HepG2 (cell line): Measurements from ENCODE around the gene BEX2. TPM values are rescaled to one million over a fixed set of nuclear protein-coding genes. Genes with fewer than 3 reads are reported as not detected.

Experiments used
- ATAC-seq: fragments of 200-7000 bp; cut with Tn5 transposase; 3 replicates; pipeline ENCODE4 v1.9.1; 2020; ENCODE audit warnings: mild to moderate bottlenecking, moderate library complexity
- BruUV-seq: library from RNA; stranded (reverse); fragments of 400-500 nt; replicated peaks from 2 replicates; lab custom pipeline; 2021; lab: Mats Ljungman, UMichigan
- CTCF ChIA-PET: fragments of 300-600 bp; formaldehyde crosslinking; extraction: SDS; loops from one replicate; lab custom pipeline; 2021; ENCODE audit warnings: low total read pairs, inconsistent platforms, low intra/inter-chr PET ratio; lab: Yijun Ruan, JAX
- POLR2A ChIA-PET: fragments of 350-600 bp; sonication (Branson Sonifier 250); formaldehyde crosslinking; loops from one replicate; lab custom pipeline; 2020; ENCODE audit warnings: antibody characterized with exemption, inconsistent platforms; lab: Yijun Ruan, JAX
- DNase-seq: peaks from one replicate; pipeline ENCODE4 v3.0.0-alpha.2; 2015; ENCODE audit warnings: low spot score
- FAIRE-seq: peaks from 3 replicates; lab custom pipeline; 2011; peaks lifted over from hg19 to GRCh38; lab: Jason Lieb, UNC
- H2AFZ ChIP-seq: one replicate; pipeline ENCODE4 v1.6.1; 2011; ENCODE audit warnings: low read length, inconsistent platforms
- H3K27ac ChIP-seq: fragments of 300-600 bp; 3 replicates; pipeline ENCODE4 v1.8.0; 2011; ENCODE audit warnings: mixed run types, mild to moderate bottlenecking, mixed read lengths, low read length, inconsistent platforms; ENCODE audit not compliant: insufficient read depth; ENCODE audit errors: extremely low read length
- H3K27me3 ChIP-seq, 2 experiments: fragments of 200-600 bp in 1 of 2; 2 replicates in 1 of 2; 3 replicates in 1 of 2; pipeline versions ENCODE4 v1.6.0 to v1.8.0; 2011; ENCODE audit warnings: low read length in 2 of 2, mild to moderate bottlenecking in 2 of 2, moderate library complexity in 2 of 2, inconsistent platforms in 1 of 2; ENCODE audit not compliant: insufficient read depth in 2 of 2, control insufficient read depth in 1 of 2
- H3K36me3 ChIP-seq, 2 experiments: fragments of 200-600 bp in 1 of 2; replicated peaks in 1 of 2; 2 replicates in 1 of 2; 3 replicates in 1 of 2; pipeline versions ENCODE4 v1.5.1 to v1.8.0; 2011; ENCODE audit warnings: low read length in 2 of 2, inconsistent platforms in 1 of 2; ENCODE audit not compliant: insufficient read depth in 2 of 2, control insufficient read depth in 1 of 2
- H3K4me1 ChIP-seq: 2 replicates; pipeline ENCODE4 v1.5.1; 2012; ENCODE audit warnings: low read length, inconsistent platforms; ENCODE audit not compliant: insufficient read depth
- H3K4me2 ChIP-seq: 2 replicates; pipeline ENCODE4 v1.6.0; 2011; ENCODE audit warnings: low read depth, low read length, inconsistent platforms
- H3K4me3 ChIP-seq, 3 experiments: fragments of 200-600 bp in 1 of 3; sonication (generic), shearing (Covaris generic) in 1 of 3; replicated peaks in 1 of 3; 2 replicates each; pipeline ENCODE4 v1.5.1; 2011 to 2016; ENCODE audit warnings: low read length in 3 of 3, inconsistent platforms in 2 of 3, low read depth in 2 of 3, mild to moderate bottlenecking in 2 of 3, control low read depth in 1 of 3, mixed read lengths in 1 of 3; ENCODE audit not compliant: insufficient read depth in 1 of 3
- H3K79me2 ChIP-seq: one replicate; pipeline ENCODE4 v1.6.1; 2011; ENCODE audit warnings: low read length, inconsistent platforms; ENCODE audit not compliant: insufficient read depth
- H3K9ac ChIP-seq: 2 replicates; pipeline ENCODE4 v1.6.0; 2011; ENCODE audit warnings: mild to moderate bottlenecking, low read depth, low read length, inconsistent platforms; ENCODE audit not compliant: insufficient read depth
- H3K9me3 ChIP-seq: 2 replicates; pipeline ENCODE4 v1.5.1; 2012; ENCODE audit warnings: mild to moderate bottlenecking, low read length
- H4K20me1 ChIP-seq: 2 replicates; pipeline ENCODE4 v1.6.0; 2011; ENCODE audit warnings: inconsistent platforms, mild to moderate bottlenecking, low read length, moderate library complexity; ENCODE audit not compliant: insufficient read depth
- ATF2 ChIP-seq: sonication (generic); formaldehyde crosslinking; IDR thresholded peaks from 2 replicates; pipeline ENCODE4 v1.4.0; 2020; ENCODE audit warnings: missing genetic modification reagents
- CREM ChIP-seq, 2 experiments: sonication (generic) in 1 of 2; formaldehyde crosslinking in 1 of 2; IDR thresholded peaks; 2 replicates each; pipeline versions ENCODE4 v1.4.0 to v1.6.1; 2016 to 2020; ENCODE audit warnings: antibody characterized with exemption in 1 of 2, mild to moderate bottlenecking in 1 of 2, missing genetic modification reagents in 1 of 2
- HNF4G ChIP-seq, 2 experiments: sonication (generic) in 1 of 2; formaldehyde crosslinking in 1 of 2; IDR thresholded peaks; 2 replicates each; pipeline versions ENCODE4 v1.4.0 to v1.6.1; 2011 to 2020; ENCODE audit warnings: borderline replicate concordance in 2 of 2, low read depth in 2 of 2, mild to moderate bottlenecking in 2 of 2, low read length in 1 of 2, missing genetic modification reagents in 1 of 2, moderate library complexity in 1 of 2
- MTF1 ChIP-seq: sonication (generic); formaldehyde crosslinking; IDR thresholded peaks from 2 replicates; pipeline ENCODE4 v1.5.0; 2020; ENCODE audit warnings: missing genetic modification reagents
- MYNN ChIP-seq: sonication (generic); formaldehyde crosslinking; IDR thresholded peaks from 2 replicates; pipeline ENCODE4 v1.4.0; 2020; ENCODE audit warnings: mild to moderate bottlenecking, low read depth, missing genetic modification reagents
- NCOA1 ChIP-seq: sonication (generic); formaldehyde crosslinking; IDR thresholded peaks from 2 replicates; pipeline ENCODE4 v1.9.0; 2021; ENCODE audit warnings: missing genetic modification reagents
- NFRKB ChIP-seq: fragments of 450-650 bp; IDR thresholded peaks from 2 replicates; pipeline ENCODE4 v1.6.1; 2017
- PBX2 ChIP-seq: IDR thresholded peaks from 2 replicates; pipeline ENCODE4 v1.6.1; 2016; ENCODE audit warnings: control low read depth
- PHF20 ChIP-seq: sonication (generic); formaldehyde crosslinking; IDR thresholded peaks from 2 replicates; pipeline ENCODE4 v1.5.0; 2020; ENCODE audit warnings: mild to moderate bottlenecking, missing genetic modification reagents
- POLR2G ChIP-seq: fragments of 200-400 bp; formaldehyde crosslinking; IDR thresholded peaks from 2 replicates; pipeline ENCODE4 v1.6.1; 2018; ENCODE audit warnings: mild to moderate bottlenecking, low read depth, low read length, moderate library complexity
- TFE3 ChIP-seq: IDR thresholded peaks from 2 replicates; pipeline ENCODE4 v1.6.1; 2016
- ZBTB49 ChIP-seq: sonication (generic); formaldehyde crosslinking; IDR thresholded peaks from 2 replicates; pipeline ENCODE4 v1.4.0; 2020; ENCODE audit warnings: missing genetic modification reagents, borderline replicate concordance
- ZMYM4 ChIP-seq: sonication (generic); formaldehyde crosslinking; IDR thresholded peaks from 2 replicates; pipeline ENCODE4 v1.8.1; 2023; ENCODE audit warnings: mild to moderate bottlenecking, missing genetic modification reagents
- ZNF121 ChIP-seq: sonication (generic); formaldehyde crosslinking; IDR thresholded peaks from 2 replicates; pipeline ENCODE4 v1.5.0; 2020; ENCODE audit warnings: mild to moderate bottlenecking, missing genetic modification reagents
- ZNF136 ChIP-seq: sonication (generic); formaldehyde crosslinking; IDR thresholded peaks from 2 replicates; pipeline ENCODE4 v1.8.1; 2022; ENCODE audit warnings: low read depth, mild to moderate bottlenecking, moderate library complexity, missing genetic modification reagents
- ZNF350 ChIP-seq: sonication (generic); formaldehyde crosslinking; IDR thresholded peaks from 2 replicates; pipeline ENCODE4 v1.4.0; 2020; ENCODE audit warnings: mild to moderate bottlenecking, low read depth, missing genetic modification reagents, borderline replicate concordance
- ZNF737 ChIP-seq: sonication (generic); formaldehyde crosslinking; IDR thresholded peaks from 2 replicates; pipeline ENCODE4 v1.5.0; 2020; ENCODE audit warnings: missing genetic modification reagents, mild to moderate bottlenecking, borderline replicate concordance
- WGBS: methylation state at CpG from one replicate; pipeline ENCODE4 v1.1.6; 2017; ENCODE audit warnings: low lambda C conversion rate; 5-methylcytosine and 5-hydroxymethylcytosine counted together
- in situ Hi-C: cut with HindIII; loops from 2 replicates; pipeline ENCODE4 v1.10.0; 2017; ENCODE audit warnings: low pct_unique_long_range_greater_than_20kb; ENCODE audit not compliant: extremely low pct_ligation_motif_present
- intact Hi-C: fragments of 100-400 bp; cut with micrococcal nuclease; formaldehyde crosslinking; loops from one replicate; pipeline ENCODE4 v1.10.0; 2022; ENCODE audit not compliant: unreplicated experiment
- polyA plus RNA-seq, 8 experiments: library from polyadenylated mRNA; depleted of rRNA in 3 of 8; stranded (reverse) in 7 of 8; unstranded in 1 of 8; fragments of >200 nt; fragmentation: Illumina TruSeq in 4 of 8; extraction: Trizol in 4 of 8; gene quantifications; 2 replicates each; pipeline versions ENCODE4 v1.2.1 to v1.2.3, GENCODE V29; 2011 to 2016; ENCODE audit warnings: low read depth in 4 of 8, missing spikeins in 1 of 8, mixed read lengths in 1 of 8; ENCODE audit not compliant: insufficient read depth in 1 of 8
- total RNA-seq, 5 experiments: library from RNA; depleted of rRNA; stranded (reverse); fragments of >200 nt; fragmentation: Illumina TruSeq; extraction: Trizol; gene quantifications; 2 replicates each; pipeline ENCODE4 v1.2.3, GENCODE V29; 2016; ENCODE audit warnings: low read depth in 1 of 5

BEX2 gene
- total and polyA plus RNA-seq, 2 of the 13 experiments (the other 11 are each of a cell fraction or from before 2014, with no cell fraction given), result 0.46 to 0.54 TPM

GRCh38 chrX:103356130-103356798, 45.5 kb upstream of the BEX2 start, which contains the start of gene TCEAL9:
Gene TCEAL9 (plus strand): TSS chrX:103356506. CDS start chrX:103357685, 1,179 bp downstream.
- 0% methylated on average over 6 of the region's 18 CpGs for WGBS
- Histone ChIP-seq H3K27me3 (no peaks in the 10 kb centered on the region; a peak in 1 of 5 replicates), H3K79me2 (peaks cover 5% of the 10 kb centered on the region), H3K4me1 (peaks cover 14% of the 10 kb centered on the region), H3K27ac (peak within 1 kb of the TSS; percentile 59), H3K9me3 (no peaks in the 10 kb centered on the region), H3K36me3 (no peaks in the 10 kb centered on the region), H4K20me1 (no peaks in the 10 kb centered on the region), H3K4me3 (peak within 1 kb of the TSS; percentile 73 to 82 (median 76)), H3K9ac (peak within 1 kb of the TSS; percentile 77), H3K4me2 (peak within 1 kb of the TSS; percentile 70), H2AFZ (peak within 1 kb of the TSS; percentile 78)
- POLR2A ChIA-PET, result interaction anchor here (1.0 to 3.6 kb wide), 3 partner anchors 11 to 104 kb away, joined by 3 to 13 read pairs (median 4); partner anchors contain the start of gene BEX3
- no TSS peak for BruUV-seq
- DNase-seq, result peak; percentile 51
- in situ Hi-C loops, result no loop called here
- FAIRE-seq, result peak; percentile 56
- intact Hi-C loops, result no loop called here
- CTCF ChIA-PET, result no interaction called here
- peak; percentile 81 for ATAC-seq
- TF ChIP-seq MYNN (CRISPR knock-in tag), result no peak
- no peak for TF ChIP-seq NCOA1 (CRISPR knock-in tag)
- no peak for TF ChIP-seq PBX2 (CRISPR knock-in tag)
- TF ChIP-seq TFE3 (CRISPR knock-in tag), result peak; percentile 58
- TF ChIP-seq ZNF350, result no peak
- 0 out of 2 replicates have a peak, but pooled peaks have one; percentile 13 for TF ChIP-seq ZMYM4
- TF ChIP-seq PHF20 (CRISPR knock-in tag), result 0 out of 2 replicates have a peak, but pooled peaks have one; percentile 28
- TF ChIP-seq ATF2 (CRISPR knock-in tag), result no peak
- peak; percentile 50; the same call in 1 of the 2 replicates for TF ChIP-seq MTF1 (CRISPR knock-in tag)
- TF ChIP-seq POLR2G, result peak; percentile 60
- TF ChIP-seq ZNF737 (CRISPR knock-in tag), result no peak
- TF ChIP-seq ZNF136, result no peak
- TF ChIP-seq NFRKB, result no peak
- TF ChIP-seq HNF4G (IDR thresholded peaks at IDR 0.05; ENCODE audit: borderline replicate concordance, low read depth, low read length), result no peak
- no peak for TF ChIP-seq HNF4G (CRISPR knock-in tag; IDR thresholded peaks at IDR 0.05; ENCODE audit: borderline replicate concordance, low read depth)
- TF ChIP-seq CREM (IDR thresholded peaks at IDR 0.05), result peak; percentile 65
- no peak for TF ChIP-seq CREM (CRISPR knock-in tag; IDR thresholded peaks at IDR 0.05)
- no peak for TF ChIP-seq ZBTB49 (CRISPR knock-in tag)
- TF ChIP-seq ZNF121 (CRISPR knock-in tag), result no peak
